ENCODE results near the gene CHPF.

DNA sequence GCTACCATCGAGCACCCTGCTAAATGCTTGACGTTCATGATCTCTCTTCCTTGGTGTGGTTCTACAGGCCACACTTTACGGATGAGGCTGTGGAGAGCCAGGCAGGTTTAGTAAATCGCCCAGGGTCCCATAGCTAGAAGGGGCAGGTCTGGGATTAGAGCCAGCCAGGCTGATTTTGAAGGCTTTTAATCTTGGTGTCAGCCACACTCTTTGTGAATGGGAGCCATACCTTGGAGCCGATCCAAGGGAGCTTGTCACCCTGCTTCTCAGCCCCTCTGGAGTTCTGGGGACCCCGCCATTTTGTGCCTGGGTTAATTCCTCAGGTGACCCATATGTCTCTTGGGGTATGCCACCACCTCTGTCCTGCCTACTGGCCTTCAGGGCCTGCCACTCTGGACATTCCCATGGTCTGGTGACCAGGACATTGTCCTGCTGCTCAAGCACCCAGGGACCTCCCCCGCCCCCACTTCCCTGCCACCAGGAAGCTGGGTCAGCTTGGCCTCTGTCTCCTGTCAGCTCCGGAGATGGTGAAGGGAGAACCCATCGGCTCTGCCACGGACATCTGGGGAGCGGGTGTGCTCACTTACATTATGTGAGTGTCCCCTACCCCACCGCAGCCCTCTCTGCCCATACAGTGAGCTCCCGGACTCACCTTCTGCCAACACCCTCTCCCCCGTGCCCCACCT lies 52.2 kb downstream of the CHPF start:
- TF ChIP-seq SP1 (IDR thresholded peaks at IDR 0.05) = no peak
- TF ChIP-seq, protein P1, sequence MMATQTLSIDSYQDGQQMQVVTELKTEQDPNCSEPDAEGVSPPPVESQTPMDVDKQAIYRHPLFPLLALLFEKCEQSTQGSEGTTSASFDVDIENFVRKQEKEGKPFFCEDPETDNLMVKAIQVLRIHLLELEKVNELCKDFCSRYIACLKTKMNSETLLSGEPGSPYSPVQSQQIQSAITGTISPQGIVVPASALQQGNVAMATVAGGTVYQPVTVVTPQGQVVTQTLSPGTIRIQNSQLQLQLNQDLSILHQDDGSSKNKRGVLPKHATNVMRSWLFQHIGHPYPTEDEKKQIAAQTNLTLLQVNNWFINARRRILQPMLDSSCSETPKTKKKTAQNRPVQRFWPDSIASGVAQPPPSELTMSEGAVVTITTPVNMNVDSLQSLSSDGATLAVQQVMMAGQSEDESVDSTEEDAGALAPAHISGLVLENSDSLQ (IDR thresholded peaks at IDR 0.05) = no peak
